Calu3 (cell line): ENCODE results near the gene PTPRG. TPM values are rescaled to one million over a fixed set of nuclear protein-coding genes. Genes with fewer than 3 reads are reported as not detected.

Source experiments
- BruUV-seq: library from RNA; stranded (reverse); fragments of 400-500 nt; replicated peaks from 2 replicates; lab custom pipeline; 2021; lab: Mats Ljungman, UMichigan
- CTCF ChIA-PET: fragments of 300-600 bp; sonication (Branson Sonifier 250); formaldehyde crosslinking; loops from one replicate; lab custom pipeline; 2022; ENCODE audit warnings: antibody characterized with exemption; lab: Charles Lee
- DNase-seq: peaks from one replicate; pipeline ENCODE4 v3.0.0; 2022
- H3K27ac Mint-ChIP-seq: one replicate; pipeline ENCODE4 v1.8.0; 2022; ENCODE audit warnings: mixed read lengths; ENCODE audit not compliant: unreplicated experiment
- H3K27me3 Mint-ChIP-seq: one replicate; pipeline ENCODE4 v1.8.0; 2022; ENCODE audit warnings: mixed read lengths; ENCODE audit not compliant: unreplicated experiment
- H3K36me3 Mint-ChIP-seq: one replicate; pipeline ENCODE4 v1.8.0; 2022; ENCODE audit warnings: mild to moderate bottlenecking, moderate library complexity, mixed read lengths; ENCODE audit not compliant: insufficient read depth, unreplicated experiment
- H3K4me1 Mint-ChIP-seq: one replicate; pipeline ENCODE4 v1.8.0; 2022; ENCODE audit warnings: mild to moderate bottlenecking, low read depth, mixed read lengths; ENCODE audit not compliant: unreplicated experiment
- H3K4me3 Mint-ChIP-seq: one replicate; pipeline ENCODE4 v1.8.0; 2022; ENCODE audit warnings: mild to moderate bottlenecking, low read depth, moderate library complexity, mixed read lengths; ENCODE audit not compliant: unreplicated experiment
- H3K9me3 Mint-ChIP-seq: one replicate; pipeline ENCODE4 v1.8.0; 2022; ENCODE audit warnings: low read depth, mixed read lengths; ENCODE audit not compliant: unreplicated experiment
- intact Hi-C: fragments of 100-400 bp; cut with micrococcal nuclease; formaldehyde crosslinking; loops from one replicate; pipeline ENCODE4 v1.10.0; 2022; ENCODE audit not compliant: unreplicated experiment
- total RNA-seq: library from RNA; stranded (reverse); gene quantifications from 2 replicates; pipeline ENCODE4 v1.2.3, GENCODE V29; 2022
- TF ChIP-seq, protein P1 (sequence below): fragments of 200-600 bp; IDR thresholded peaks from one replicate; pipeline ENCODE4 v1.8.0; 2022; ENCODE audit warnings: antibody characterized with exemption; ENCODE audit not compliant: unreplicated experiment

The PTPRG gene
- total RNA-seq, 1 experiment from 2014 or later = 0.35 TPM

GRCh38 chr3:61777483-61777882, 216.1 kb downstream of the PTPRG start:
- H3K4me3 Mint-ChIP-seq = no peak overlapping the region
- H3K36me3 Mint-ChIP-seq = no peaks in the 10 kb centered on the region
- BruUV-seq = no TSS peak
- H3K27me3 Mint-ChIP-seq = no peaks in the 10 kb centered on the region
- H3K27ac Mint-ChIP-seq = no peak overlapping the region
- no peak for DNase-seq
- TF ChIP-seq, protein P1, sequence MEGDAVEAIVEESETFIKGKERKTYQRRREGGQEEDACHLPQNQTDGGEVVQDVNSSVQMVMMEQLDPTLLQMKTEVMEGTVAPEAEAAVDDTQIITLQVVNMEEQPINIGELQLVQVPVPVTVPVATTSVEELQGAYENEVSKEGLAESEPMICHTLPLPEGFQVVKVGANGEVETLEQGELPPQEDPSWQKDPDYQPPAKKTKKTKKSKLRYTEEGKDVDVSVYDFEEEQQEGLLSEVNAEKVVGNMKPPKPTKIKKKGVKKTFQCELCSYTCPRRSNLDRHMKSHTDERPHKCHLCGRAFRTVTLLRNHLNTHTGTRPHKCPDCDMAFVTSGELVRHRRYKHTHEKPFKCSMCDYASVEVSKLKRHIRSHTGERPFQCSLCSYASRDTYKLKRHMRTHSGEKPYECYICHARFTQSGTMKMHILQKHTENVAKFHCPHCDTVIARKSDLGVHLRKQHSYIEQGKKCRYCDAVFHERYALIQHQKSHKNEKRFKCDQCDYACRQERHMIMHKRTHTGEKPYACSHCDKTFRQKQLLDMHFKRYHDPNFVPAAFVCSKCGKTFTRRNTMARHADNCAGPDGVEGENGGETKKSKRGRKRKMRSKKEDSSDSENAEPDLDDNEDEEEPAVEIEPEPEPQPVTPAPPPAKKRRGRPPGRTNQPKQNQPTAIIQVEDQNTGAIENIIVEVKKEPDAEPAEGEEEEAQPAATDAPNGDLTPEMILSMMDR = no peak
- H3K9me3 Mint-ChIP-seq = peaks cover 17% of the 10 kb centered on the region
- no peaks in the 10 kb centered on the region for H3K4me1 Mint-ChIP-seq
- intact Hi-C loops = no loop called here
- CTCF ChIA-PET = no interaction called here

GRCh38 chr3:61778095-61778494, 216.7 kb downstream of the PTPRG start:
- intact Hi-C loops = no loop called here
- CTCF ChIA-PET = no interaction called here
- TF ChIP-seq, protein P1 = no peak
- Mint-ChIP-seq H3K4me3 (no peak overlapping the region), H3K27ac (no peak overlapping the region), H3K4me1 (no peaks in the 10 kb centered on the region), H3K27me3 (no peaks in the 10 kb centered on the region), H3K36me3 (no peaks in the 10 kb centered on the region), H3K9me3 (peaks cover 16% of the 10 kb centered on the region)
- no TSS peak for BruUV-seq
- DNase-seq = no peak

GRCh38 chr3:61780016-61780415, 218.6 kb downstream of the PTPRG start:
- CTCF ChIA-PET = no interaction called here
- DNase-seq = no peak
- no peaks in the 10 kb centered on the region for H3K27me3 Mint-ChIP-seq
- TF ChIP-seq, protein P1 = no peak
- no peak overlapping the region for H3K27ac Mint-ChIP-seq
- H3K4me1 Mint-ChIP-seq = no peaks in the 10 kb centered on the region
- intact Hi-C loops = no loop called here
- H3K9me3 Mint-ChIP-seq = peaks cover 21% of the 10 kb centered on the region
- H3K36me3 Mint-ChIP-seq = no peaks in the 10 kb centered on the region
- BruUV-seq = no TSS peak
- no peak overlapping the region for H3K4me3 Mint-ChIP-seq

DNA sequence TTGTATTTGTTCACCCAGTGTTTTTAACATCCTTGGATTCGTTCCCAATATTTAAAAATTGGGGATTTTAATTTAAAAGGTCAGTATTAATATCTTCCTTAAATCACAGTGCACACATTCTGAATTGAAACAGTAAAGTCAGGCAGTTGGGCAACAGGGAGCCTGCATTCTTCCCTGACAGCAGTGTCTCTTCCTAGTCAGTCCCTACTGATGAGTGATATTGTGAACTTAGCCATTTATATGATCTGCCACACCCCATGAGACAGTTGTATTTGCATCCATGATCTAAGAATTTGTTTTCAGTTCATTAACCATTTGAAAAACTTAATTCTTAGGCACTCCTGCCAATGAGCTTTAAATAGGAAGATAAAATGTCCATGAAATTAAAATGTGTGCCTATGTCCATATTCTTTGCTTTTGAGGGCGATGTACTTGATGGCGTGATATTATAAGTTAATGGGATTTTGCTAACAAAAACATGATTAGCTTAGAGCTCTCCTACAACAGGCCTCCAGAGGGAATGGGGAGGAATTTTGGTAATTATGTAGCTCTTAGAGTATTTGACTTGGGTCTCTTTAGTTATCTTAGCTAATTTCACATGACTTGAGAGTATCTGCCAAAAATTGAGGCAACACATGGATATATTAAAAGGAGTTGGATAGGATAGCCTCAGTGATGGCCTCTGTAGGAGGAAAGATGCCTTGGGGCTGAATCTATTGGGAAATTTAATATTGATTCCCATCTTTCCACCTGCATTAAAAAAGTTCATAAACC, 219.3 kb downstream of the PTPRG start:
- intact Hi-C loops = no loop called here
- Mint-ChIP-seq H3K4me3 (no peak overlapping the region), H3K4me1 (no peaks in the 10 kb centered on the region), H3K9me3 (peaks cover 21% of the 10 kb centered on the region), H3K27me3 (no peaks in the 10 kb centered on the region), H3K27ac (no peak overlapping the region), H3K36me3 (no peaks in the 10 kb centered on the region)
- no peak for DNase-seq
- CTCF ChIA-PET = no interaction called here
- TF ChIP-seq, protein P1 = no peak
- BruUV-seq = no TSS peak
